Stomach (tissue), 19 donors: ENCODE data around the gene RNF146. TPM values are rescaled to one million over a fixed set of nuclear protein-coding genes. Genes with fewer than 3 reads are reported as not detected.
A peak's percentile ranks its signal among the peaks of the same experiment; 100 is the strongest.

Experiments
- DNase-seq, 2 donors: peaks; one replicate each; pipeline versions ENCODE4 v3.0.0 to v3.0.0-alpha.2; 2013 to 2019
- H3K27ac ChIP-seq, 5 donors: fragments of 200-600 bp in 4 of 5; sonication (generic) in 4 of 5; one replicate each; pipeline ENCODE4 v1.5.1; 2013 to 2019; ENCODE audit warnings: mild to moderate bottlenecking in 1 of 5, moderate library complexity in 1 of 5
- H3K27me3 ChIP-seq, 3 donors: fragments of 200-600 bp; sonication (generic); one replicate each; pipeline ENCODE4 v1.5.1; 2017 to 2019; ENCODE audit warnings: mixed run types in 1 of 3
- H3K36me3 ChIP-seq, 4 donors: fragments of 200-600 bp; sonication (generic); 1 replicate in 3 of 4; 2 replicates in 1 of 4; pipeline ENCODE4 v1.5.1; 2016 to 2019
- H3K4me1 ChIP-seq, 4 donors: fragments of 200-600 bp; sonication (generic); one replicate each; pipeline ENCODE4 v1.5.1; 2016 to 2019
- H3K4me3 ChIP-seq, 4 donors: fragments of 200-600 bp; sonication (generic) in 3 of 4; one replicate each; pipeline ENCODE4 v1.5.1; 2016 to 2019; ENCODE audit warnings: mild to moderate bottlenecking in 1 of 4
- H3K9me3 ChIP-seq, 4 donors: fragments of 200-600 bp; sonication (generic); one replicate each; pipeline ENCODE4 v1.5.1; 2016 to 2019
- EP300 ChIP-seq: sonication (generic); formaldehyde crosslinking; IDR thresholded peaks from one replicate; pipeline ENCODE4 v1.6.1; 2017; ENCODE audit warnings: antibody characterized with exemption
- POLR2A ChIP-seq, 4 donors: fragments of 450-650 bp; IDR thresholded peaks; one replicate each; pipeline ENCODE4 v1.6.1; 2016; ENCODE audit warnings: antibody characterized with exemption in 4 of 4, control low read depth in 2 of 4, mild to moderate bottlenecking in 1 of 4, moderate library complexity in 1 of 4
- POLR2AphosphoS5 ChIP-seq, 3 donors: sonication (generic); formaldehyde crosslinking; IDR thresholded peaks; one replicate each; pipeline ENCODE4 v1.6.1; 2016; ENCODE audit warnings: antibody characterized with exemption in 3 of 3
- WGBS, 5 donors: extraction: QIAGEN DNeasy Blood & Tissue Kit in 3 of 5; methylation state at CpG; one replicate each; pipeline versions ENCODE4 v1.1.5 to v1.1.7; 2013 to 2018; 5-methylcytosine and 5-hydroxymethylcytosine counted together
- intact Hi-C: fragments of 100-400 bp; cut with DNase I; formaldehyde crosslinking; loops from one replicate; pipeline ENCODE4 v1.15.1; 2023; ENCODE audit warnings: low total_unique reads
- long read RNA-seq, 10 donors: transcript quantifications; one replicate each; lab custom pipeline, GENCODE V29; 2026
- polyA plus RNA-seq, 3 donors: library from polyadenylated mRNA; stranded (reverse); fragments of 200-250 nt; gene quantifications; one replicate each; pipeline ENCODE4 v1.2.3, GENCODE V29; 2013
- total RNA-seq, 5 donors: library from RNA; depleted of rRNA; stranded (reverse); fragments of >200 nt; gene quantifications; one replicate each; pipeline versions ENCODE4 v1.1.0 to v1.2.3, GENCODE V29; 2014 to 2016
- TF ChIP-seq, protein P1 (sequence below), 7 experiments: fragments of 450-650 bp in 4 of 7; fragments of 200-600 bp in 3 of 7; sonication (generic) in 3 of 7; IDR thresholded peaks; one replicate each; pipeline ENCODE4 v1.5.1; 2016 to 2019; ENCODE audit warnings: antibody characterized with exemption in 7 of 7, control low read depth in 2 of 7, mild to moderate bottlenecking in 1 of 7
- donor health status: healthy with polysubstance abuse.
- donor health status: Bipolar disorder and iron deficiency.
- donor health status: healthy.

RNF146 gene, protein sequence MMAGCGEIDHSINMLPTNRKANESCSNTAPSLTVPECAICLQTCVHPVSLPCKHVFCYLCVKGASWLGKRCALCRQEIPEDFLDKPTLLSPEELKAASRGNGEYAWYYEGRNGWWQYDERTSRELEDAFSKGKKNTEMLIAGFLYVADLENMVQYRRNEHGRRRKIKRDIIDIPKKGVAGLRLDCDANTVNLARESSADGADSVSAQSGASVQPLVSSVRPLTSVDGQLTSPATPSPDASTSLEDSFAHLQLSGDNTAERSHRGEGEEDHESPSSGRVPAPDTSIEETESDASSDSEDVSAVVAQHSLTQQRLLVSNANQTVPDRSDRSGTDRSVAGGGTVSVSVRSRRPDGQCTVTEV
- total RNA-seq (100 to 1,000 TPM in 1 of 5 donors, 10 to 100 TPM in 4; 14.2 to 101 (median 58.9) TPM), polyA plus RNA-seq (10 to 100 TPM; 16.6 to 30.5 (median 21.1) TPM)
- long read RNA-seq, donor 1, partial matches to known transcripts = 0 of 3 reads
- long read RNA-seq, donor 1, other reads (novel, unspliced or antisense) = 0 of 3 reads
- long read RNA-seq, donor 2, partial matches to known transcripts = 0 of 8 reads
- long read RNA-seq, donor 2, other reads (novel, unspliced or antisense) = 0 of 8 reads
- long read RNA-seq, donor 3, partial matches to known transcripts = 0 of 7 reads
- long read RNA-seq, donor 3, other reads (novel, unspliced or antisense) = 0 of 7 reads
- long read RNA-seq, donor 4, partial matches to known transcripts = 0 of 1 reads
- long read RNA-seq, donor 4, other reads (novel, unspliced or antisense) = 0 of 1 reads
- long read RNA-seq, donor 5, partial matches to known transcripts = 0 of 9 reads
- long read RNA-seq, donor 5, other reads (novel, unspliced or antisense) = 0 of 9 reads
- long read RNA-seq, donor 6, partial matches to known transcripts = 17 of 94 reads
- long read RNA-seq, donor 6, other reads (novel, unspliced or antisense) = 65 of 94 reads
- long read RNA-seq, donor 7, partial matches to known transcripts = 7 of 14 reads
- long read RNA-seq, donor 7, other reads (novel, unspliced or antisense) = 0 of 14 reads
- long read RNA-seq, donor 8, partial matches to known transcripts = 0 of 11 reads
- long read RNA-seq, donor 8, other reads (novel, unspliced or antisense) = 0 of 11 reads
- long read RNA-seq, donor 9, partial matches to known transcripts = 8 of 12 reads
- long read RNA-seq, donor 9, other reads (novel, unspliced or antisense) = 0 of 12 reads
- long read RNA-seq, donor 10, partial matches to known transcripts = 0 of 5 reads
- long read RNA-seq, donor 10, other reads (novel, unspliced or antisense) = 0 of 5 reads

DNA sequence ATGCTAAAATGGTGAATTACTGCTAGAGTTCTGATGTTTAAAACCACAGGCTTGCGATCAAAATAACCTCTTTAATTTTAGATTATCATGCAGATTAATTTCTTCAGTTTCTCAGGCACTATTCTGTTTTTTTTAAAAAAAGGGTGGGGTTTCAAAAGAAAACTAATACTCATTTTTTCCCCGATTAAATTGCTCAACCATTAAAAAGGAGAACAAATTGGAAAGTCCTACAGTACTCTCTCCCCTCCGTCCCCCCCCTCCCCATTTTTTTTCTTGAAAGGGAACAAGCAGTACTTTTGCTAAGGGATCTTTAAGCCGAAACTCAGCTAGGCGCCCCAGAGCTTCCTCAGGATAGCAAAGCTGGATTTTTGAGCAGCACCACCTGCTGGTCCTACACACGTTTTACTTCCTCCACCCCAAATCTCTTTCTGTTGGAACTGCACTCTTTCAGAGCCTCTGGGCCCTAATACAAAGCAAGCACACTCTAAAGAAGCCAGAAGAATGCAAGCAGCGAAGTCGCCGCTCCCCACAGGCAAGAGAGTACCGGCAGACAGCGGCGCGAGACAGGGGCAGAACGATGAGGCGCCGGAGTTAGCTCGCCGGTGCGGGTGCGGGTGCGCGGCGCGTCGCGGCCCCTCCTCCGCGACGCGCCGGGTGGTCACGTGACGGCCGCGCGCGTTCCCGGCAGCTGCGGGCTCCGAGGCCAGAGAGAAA is at the start of gene RNF146:
Gene RNF146, plus strand, starts transcription at position 687 of the 714 bp plus-strand sequence. CDS start 13,475 bp downstream, outside the sequence.
- WGBS, 5 donors = 0 to 1% (median 0%) methylated on average over 17 to 40 of the region's 40 CpGs
- TF ChIP-seq POLR2A (IDR thresholded peaks at IDR 0.05) (no peak), EP300 (no peak), POLR2AphosphoS5 (IDR thresholded peaks at IDR 0.05) (no peak)
- TF ChIP-seq, protein P1, sequence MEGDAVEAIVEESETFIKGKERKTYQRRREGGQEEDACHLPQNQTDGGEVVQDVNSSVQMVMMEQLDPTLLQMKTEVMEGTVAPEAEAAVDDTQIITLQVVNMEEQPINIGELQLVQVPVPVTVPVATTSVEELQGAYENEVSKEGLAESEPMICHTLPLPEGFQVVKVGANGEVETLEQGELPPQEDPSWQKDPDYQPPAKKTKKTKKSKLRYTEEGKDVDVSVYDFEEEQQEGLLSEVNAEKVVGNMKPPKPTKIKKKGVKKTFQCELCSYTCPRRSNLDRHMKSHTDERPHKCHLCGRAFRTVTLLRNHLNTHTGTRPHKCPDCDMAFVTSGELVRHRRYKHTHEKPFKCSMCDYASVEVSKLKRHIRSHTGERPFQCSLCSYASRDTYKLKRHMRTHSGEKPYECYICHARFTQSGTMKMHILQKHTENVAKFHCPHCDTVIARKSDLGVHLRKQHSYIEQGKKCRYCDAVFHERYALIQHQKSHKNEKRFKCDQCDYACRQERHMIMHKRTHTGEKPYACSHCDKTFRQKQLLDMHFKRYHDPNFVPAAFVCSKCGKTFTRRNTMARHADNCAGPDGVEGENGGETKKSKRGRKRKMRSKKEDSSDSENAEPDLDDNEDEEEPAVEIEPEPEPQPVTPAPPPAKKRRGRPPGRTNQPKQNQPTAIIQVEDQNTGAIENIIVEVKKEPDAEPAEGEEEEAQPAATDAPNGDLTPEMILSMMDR (IDR thresholded peaks at IDR 0.05) = peak in 5 of 7 experiments; percentile 57 to 85 (median 71)
- peak within 1 kb of the TSS; percentile 97 to 99 (median 99) for H3K27ac ChIP-seq
- peaks cover 0 to 41% (median 19%) of the 10 kb centered on the region in 4 donors for H3K4me1 ChIP-seq
- intact Hi-C loops = no loop called here
- H3K4me3 ChIP-seq = peak within 1 kb of the TSS; percentile 58 to 94 (median 77)
- no peaks in the 10 kb centered on the region for H3K9me3 ChIP-seq
- no peaks in the 10 kb centered on the region for H3K36me3 ChIP-seq
- DNase-seq = peak; percentile 83 to 94
- no peaks in the 10 kb centered on the region for H3K27me3 ChIP-seq

DNA sequence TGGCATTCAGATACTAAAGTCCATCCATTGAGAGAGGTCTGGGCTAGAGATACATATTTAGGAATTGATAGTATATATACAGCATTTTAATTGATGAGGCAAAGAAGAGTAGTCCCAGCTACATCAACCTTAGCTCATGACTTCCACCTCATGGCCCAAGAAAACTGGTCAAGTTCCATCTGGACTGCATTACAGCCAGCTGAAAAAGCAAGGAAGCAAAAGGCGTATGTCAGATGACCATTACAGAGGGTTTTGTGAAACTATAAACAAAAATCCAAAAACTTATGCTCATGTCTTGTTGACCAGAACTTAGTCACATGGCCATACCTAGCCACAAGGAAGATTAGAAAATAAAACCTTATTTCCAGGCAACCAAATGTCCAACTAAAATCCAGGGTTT is 46.8 kb upstream of the RNF146 start:
- no peaks in the 10 kb centered on the region for H3K9me3 ChIP-seq
- H3K27me3 ChIP-seq = no peaks in the 10 kb centered on the region
- TF ChIP-seq POLR2AphosphoS5 (IDR thresholded peaks at IDR 0.05) (no peak), EP300 (no peak), POLR2A (IDR thresholded peaks at IDR 0.05) (no peak)
- TF ChIP-seq, protein P1 (IDR thresholded peaks at IDR 0.05) = no peak
- H3K4me1 ChIP-seq = no peaks in the 10 kb centered on the region
- WGBS, 5 donors = 73 to 90% (median 79%) methylated on average over 1 of the region's 1 CpG
- intact Hi-C loops = no loop called here
- H3K36me3 ChIP-seq = no peaks in the 10 kb centered on the region
- no peak overlapping the region for H3K27ac ChIP-seq
- H3K4me3 ChIP-seq = no peak overlapping the region
- DNase-seq = no peak

DNA sequence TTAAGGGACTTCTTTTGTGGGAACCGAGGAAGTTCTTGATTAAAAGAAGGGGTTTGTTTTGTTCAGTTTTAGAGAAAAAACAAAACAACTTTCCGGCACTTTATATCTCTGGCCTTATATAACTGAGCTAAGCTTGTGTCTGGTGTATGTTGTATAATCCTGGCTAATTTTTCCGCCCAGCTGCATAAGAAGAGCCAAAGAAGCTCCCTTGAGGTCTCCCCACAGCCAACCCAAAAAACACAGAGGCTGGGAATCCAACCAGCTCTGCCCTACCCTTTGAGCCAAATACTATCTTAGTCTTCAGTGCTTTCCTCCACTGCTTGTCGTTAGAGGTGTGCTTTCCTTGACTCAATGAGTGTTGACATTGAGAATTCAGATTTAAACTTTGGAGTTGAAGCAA is 45.5 kb upstream of the RNF146 start:
- TF ChIP-seq POLR2AphosphoS5 (IDR thresholded peaks at IDR 0.05) (no peak), POLR2A (IDR thresholded peaks at IDR 0.05) (no peak), EP300 (no peak)
- TF ChIP-seq, protein P1 (IDR thresholded peaks at IDR 0.05) = no peak
- H3K4me1 ChIP-seq = no peaks in the 10 kb centered on the region
- no peaks in the 10 kb centered on the region for H3K36me3 ChIP-seq
- no peak for DNase-seq
- no peak overlapping the region for H3K27ac ChIP-seq
- H3K27me3 ChIP-seq = no peaks in the 10 kb centered on the region
- 70 to 83% (median 79%) methylated on average over 4 of the region's 4 CpGs for WGBS, 5 donors
- H3K4me3 ChIP-seq = no peak overlapping the region
- intact Hi-C loops = no loop called here
- no peaks in the 10 kb centered on the region for H3K9me3 ChIP-seq
